GM20000 (cell line): Measurements from ENCODE around the gene ACTG1.

ENCODE experiments used
- DNase-seq: peaks from one replicate; pipeline ENCODE4 v3.0.0; 2012; ENCODE audit warnings: low spot score
- TF ChIP-seq, protein P1 (sequence below): IDR thresholded peaks from 2 replicates; pipeline ENCODE4 v1.5.1; 2012; ENCODE audit warnings: mild to moderate bottlenecking, control low read depth; ENCODE audit errors: extremely low read depth, missing control alignments

ACTG1 gene

DNA sequence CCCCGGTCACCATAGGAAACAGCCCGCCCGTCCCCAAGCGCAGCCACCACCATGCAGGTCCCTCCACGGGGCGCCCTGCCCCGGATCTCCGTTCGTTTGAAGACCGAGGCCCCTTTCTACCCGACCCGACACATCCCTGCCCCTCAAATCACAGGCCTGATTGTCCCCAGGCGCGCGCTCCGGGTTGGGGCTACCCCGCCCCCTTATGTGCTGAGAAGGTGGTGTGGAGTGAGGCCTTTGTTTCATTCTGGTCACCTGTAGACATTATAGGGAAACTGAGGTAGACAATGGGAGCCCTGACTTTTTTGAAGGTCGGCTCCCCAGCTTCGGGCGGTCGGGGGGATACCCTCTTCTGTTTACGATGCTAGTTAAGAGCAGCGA is 763 bp upstream of the ACTG1 start:
- DNase-seq: peak; percentile 71
- TF ChIP-seq, protein P1, sequence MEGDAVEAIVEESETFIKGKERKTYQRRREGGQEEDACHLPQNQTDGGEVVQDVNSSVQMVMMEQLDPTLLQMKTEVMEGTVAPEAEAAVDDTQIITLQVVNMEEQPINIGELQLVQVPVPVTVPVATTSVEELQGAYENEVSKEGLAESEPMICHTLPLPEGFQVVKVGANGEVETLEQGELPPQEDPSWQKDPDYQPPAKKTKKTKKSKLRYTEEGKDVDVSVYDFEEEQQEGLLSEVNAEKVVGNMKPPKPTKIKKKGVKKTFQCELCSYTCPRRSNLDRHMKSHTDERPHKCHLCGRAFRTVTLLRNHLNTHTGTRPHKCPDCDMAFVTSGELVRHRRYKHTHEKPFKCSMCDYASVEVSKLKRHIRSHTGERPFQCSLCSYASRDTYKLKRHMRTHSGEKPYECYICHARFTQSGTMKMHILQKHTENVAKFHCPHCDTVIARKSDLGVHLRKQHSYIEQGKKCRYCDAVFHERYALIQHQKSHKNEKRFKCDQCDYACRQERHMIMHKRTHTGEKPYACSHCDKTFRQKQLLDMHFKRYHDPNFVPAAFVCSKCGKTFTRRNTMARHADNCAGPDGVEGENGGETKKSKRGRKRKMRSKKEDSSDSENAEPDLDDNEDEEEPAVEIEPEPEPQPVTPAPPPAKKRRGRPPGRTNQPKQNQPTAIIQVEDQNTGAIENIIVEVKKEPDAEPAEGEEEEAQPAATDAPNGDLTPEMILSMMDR: no peak

DNA sequence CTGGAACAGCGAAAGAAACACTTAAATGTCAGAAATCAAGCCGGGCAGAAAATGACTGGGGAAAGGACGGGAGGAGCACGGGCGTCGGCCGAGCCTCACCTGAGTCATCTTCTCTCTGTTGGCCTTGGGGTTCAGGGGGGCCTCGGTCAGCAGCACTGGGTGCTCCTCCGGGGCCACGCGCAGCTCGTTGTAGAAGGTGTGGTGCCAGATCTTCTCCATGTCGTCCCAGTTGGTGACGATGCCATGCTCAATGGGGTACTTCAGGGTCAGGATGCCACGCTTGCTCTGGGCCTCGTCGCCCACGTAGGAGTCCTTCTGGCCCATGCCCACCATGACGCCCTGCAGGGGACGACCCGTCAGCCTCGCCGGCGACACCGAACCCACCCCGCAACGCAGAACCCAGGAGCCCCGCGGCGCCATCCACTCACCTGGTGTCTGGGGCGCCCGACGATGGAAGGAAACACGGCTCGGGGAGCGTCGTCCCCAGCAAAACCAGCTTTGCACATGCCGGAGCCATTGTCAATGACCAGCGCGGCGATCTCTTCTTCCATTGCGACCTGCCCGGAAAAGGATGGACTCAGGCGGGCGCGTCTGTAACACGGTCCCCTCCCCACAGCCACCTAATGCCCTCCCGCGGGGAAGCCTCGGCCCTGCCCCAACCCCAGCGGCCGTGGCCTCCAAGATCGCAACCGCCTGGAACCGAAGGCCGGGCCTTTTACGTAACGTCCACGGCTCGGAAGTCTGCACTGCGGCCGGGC is 616 bp downstream of the ACTG1 start:
- DNase-seq: no peak
- TF ChIP-seq, protein P1: no peak

DNA sequence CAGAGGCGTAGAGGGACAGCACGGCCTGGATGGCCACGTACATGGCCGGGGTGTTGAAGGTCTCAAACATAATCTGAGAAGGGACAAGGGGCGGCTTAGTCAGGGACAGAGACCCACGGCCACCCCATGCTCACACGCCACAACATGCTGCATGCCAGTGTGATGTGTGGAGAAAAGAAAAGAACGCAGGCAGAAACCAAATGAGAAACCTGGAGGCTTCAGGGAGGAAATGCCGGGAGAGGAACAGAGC is 1.1 kb downstream of the ACTG1 start:
- DNase-seq: no peak
- TF ChIP-seq, protein P1: no peak

DNA sequence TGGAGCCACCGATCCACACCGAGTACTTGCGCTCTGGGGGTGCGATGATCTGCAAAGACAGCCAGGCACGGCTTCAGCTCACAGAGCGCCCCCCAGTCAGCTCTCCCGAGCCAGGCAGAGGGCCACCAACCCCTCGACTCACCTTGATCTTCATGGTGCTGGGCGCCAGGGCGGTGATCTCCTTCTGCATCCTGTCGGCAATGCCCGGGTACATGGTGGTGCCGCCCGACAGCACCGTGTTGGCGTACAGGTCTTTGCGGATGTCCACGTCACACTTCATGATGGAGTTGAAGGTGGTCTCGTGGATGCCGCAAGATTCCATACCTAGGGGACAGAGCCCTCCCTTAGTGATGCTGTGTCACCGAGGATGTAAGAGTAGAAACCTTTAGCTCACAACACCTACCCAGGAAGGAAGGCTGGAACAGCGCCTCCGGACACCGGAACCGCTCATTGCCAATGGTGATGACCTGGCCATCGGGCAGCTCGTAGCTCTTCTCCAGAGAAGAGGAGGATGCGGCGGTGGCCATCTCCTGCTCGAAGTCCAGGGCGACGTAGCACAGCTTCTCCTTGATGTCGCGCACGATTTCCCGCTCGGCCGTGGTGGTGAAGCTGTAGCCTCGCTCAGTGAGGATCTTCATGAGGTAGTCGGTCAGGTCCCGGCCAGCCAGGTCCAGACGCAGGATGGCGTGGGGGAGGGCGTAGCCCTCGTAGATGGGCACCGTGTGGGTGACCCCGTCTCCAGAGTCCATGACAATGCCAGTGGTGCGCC is 1.6 kb downstream of the ACTG1 start:
- DNase-seq: no peak
- TF ChIP-seq, protein P1: no peak

DNA sequence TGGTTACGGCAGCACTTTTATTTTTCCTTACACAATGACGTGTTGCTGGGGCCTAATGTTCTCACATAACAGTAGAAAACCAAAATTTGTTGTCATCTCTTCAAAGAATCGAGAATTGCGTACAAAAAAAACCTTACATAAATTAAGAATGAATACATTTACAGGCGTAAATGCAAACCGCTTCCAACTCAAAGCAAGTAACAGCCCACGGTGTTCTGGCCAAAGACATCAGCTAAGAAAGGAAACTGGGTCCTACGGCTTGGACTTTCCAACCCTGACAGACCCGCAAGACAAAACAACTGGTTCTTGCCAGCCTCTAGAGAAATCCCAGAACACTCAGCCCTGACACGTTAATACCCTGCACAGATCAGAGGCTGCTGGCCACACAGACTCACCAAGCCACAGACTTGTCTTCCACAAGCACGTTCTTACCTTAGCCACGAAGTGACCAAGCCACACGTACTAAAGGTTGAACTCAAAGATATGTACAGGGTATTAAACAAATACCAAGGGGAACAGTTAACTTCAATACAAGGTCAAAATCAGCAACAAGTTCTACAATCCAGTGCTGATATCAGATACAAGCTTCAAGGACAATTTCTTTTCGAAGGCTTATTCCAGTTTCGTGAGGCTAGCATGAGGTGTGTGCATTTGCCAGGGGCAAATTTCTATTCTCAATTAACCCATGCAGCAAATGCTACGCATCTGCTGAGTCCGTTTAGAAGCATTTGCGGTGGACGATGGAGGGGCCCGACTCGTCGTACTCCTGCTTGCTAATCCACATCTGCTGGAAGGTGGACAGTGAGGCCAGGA is 2.4 kb downstream of the ACTG1 start:
- DNase-seq: no peak
- TF ChIP-seq, protein P1: no peak

DNA sequence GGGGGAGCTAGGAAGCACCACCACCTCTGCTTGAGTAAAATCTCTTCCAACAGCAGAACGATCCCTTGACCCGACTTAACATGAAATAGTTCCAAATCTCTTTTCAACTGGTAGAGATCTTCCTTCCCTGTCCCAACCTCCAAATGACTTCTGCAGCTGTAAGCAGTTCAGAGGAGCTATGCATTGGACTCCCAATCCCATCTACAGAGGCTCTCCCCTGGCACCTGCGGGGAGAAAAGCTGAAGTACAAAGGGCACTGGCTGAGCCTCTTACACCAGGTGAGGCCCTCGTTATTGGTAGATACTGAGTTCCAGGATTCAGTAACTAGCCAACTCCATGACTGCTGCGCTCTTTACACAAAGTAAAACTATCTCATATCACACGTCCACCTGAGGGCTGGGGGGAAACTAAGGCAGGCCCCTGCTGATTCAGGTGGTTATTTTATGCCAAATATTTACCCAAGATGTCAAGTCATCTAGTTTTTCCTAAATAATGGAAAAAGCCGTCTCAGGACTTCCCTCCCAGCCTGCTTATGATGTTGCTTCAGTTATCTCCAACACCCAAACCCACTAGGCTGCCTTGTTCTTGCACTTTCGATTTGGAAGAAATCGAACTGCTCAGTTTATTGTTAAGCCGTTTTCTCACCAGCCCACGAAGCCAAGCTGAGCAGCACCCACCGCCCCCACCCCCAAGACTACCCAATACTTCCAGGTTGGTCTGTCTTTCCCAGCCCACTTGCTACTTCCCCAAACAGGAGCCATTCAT is 3.2 kb downstream of the ACTG1 start:
- TF ChIP-seq, protein P1: no peak

More for the DNA sequence above, 3.2 kb downstream of the ACTG1 start:
- no peak for DNase-seq
